OCI-LY3 (cell line): ENCODE measurements around the gene HOXA3.

Source experiments
- CTCF ChIP-seq: fragments of 200-600, 300-600 bp; sonication (generic); IDR thresholded peaks from 2 replicates; pipeline ENCODE4 v1.5.1; 2014; ENCODE audit warnings: antibody characterized with exemption, low read length, low read depth
- EZH2phosphoT487 ChIP-seq: fragments of 200-600 bp; shearing (Covaris generic); IDR thresholded peaks from 2 replicates; pipeline ENCODE4 v1.6.1; 2018; ENCODE audit warnings: antibody characterized with exemption, mixed run types, low read depth

GRCh38 chr7:27095050-27095896 lies 57.1 kb downstream of the HOXA3 start:
- no peak for TF ChIP-seq CTCF
- TF ChIP-seq EZH2phosphoT487 = no peak
